Measurements from ENCODE around the gene PFDN1. TPM values are rescaled to one million over a fixed set of nuclear protein-coding genes. Genes with fewer than 3 reads are reported as not detected.

Gene PFDN1
- total RNA-seq, 1 experiment from 2014 or later, result 71.9 TPM

DNA sequence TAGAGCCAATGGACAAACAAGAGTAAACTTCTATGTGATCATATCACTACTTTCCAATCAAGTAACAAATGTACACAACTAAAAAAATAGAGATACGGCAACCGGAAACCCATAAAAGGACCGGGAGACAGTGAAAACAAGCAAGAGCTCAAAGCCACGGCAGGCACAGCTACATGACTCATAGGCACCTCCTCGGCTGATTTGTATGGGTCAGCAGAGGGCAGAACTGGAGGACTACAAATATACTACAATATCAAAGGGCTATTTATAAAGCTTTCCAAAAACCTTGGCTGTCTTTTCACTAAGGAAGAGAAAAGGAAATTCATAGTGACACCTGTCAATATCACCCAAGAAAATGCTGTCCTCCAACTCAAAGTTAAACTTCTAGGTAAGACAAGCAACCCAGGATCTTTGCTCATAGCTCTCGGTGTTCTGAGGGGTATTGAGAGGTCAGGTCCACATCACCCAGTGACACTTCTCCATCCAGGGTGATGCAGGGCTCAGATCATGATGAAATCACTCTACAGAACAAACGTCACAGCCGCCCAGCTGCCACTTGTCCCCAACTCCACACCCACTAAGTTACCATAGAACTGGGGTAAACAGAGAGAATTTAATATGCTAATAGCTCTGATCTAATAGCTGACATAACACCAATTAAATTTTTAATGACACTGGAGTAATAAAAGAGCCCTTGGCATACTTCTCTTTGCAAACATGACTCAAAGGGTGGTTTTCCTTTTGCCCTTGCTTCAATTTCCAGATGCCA lies 41.3 kb downstream of the PFDN1 start:
- H3K36me3 Mint-ChIP-seq (ENCODE audit: insufficient read depth, unreplicated experiment), result peaks cover 58% of the 10 kb centered on the region
- BruUV-seq (replicated peaks), result no TSS peak
- H3K27me3 Mint-ChIP-seq (ENCODE audit: unreplicated experiment), result no peaks in the 10 kb centered on the region
- intact Hi-C loops (cut with micrococcal nuclease; ENCODE audit: unreplicated experiment), result loop anchor here (2.0 to 5.0 kb wide), 2 partner anchors 36 to 61 kb away; no protein-coding TSS in a partner anchor
- no peaks in the 10 kb centered on the region for H3K9me3 Mint-ChIP-seq (ENCODE audit: low read depth, unreplicated experiment)
- DNase-seq, result peak; percentile 88
- H3K4me1 Mint-ChIP-seq (ENCODE audit: low read depth, unreplicated experiment), result peaks cover 36% of the 10 kb centered on the region
- peak overlapping the region; percentile 46 for H3K4me3 Mint-ChIP-seq (ENCODE audit: low read depth, unreplicated experiment)
- TF ChIP-seq, protein P1, sequence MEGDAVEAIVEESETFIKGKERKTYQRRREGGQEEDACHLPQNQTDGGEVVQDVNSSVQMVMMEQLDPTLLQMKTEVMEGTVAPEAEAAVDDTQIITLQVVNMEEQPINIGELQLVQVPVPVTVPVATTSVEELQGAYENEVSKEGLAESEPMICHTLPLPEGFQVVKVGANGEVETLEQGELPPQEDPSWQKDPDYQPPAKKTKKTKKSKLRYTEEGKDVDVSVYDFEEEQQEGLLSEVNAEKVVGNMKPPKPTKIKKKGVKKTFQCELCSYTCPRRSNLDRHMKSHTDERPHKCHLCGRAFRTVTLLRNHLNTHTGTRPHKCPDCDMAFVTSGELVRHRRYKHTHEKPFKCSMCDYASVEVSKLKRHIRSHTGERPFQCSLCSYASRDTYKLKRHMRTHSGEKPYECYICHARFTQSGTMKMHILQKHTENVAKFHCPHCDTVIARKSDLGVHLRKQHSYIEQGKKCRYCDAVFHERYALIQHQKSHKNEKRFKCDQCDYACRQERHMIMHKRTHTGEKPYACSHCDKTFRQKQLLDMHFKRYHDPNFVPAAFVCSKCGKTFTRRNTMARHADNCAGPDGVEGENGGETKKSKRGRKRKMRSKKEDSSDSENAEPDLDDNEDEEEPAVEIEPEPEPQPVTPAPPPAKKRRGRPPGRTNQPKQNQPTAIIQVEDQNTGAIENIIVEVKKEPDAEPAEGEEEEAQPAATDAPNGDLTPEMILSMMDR (IDR thresholded peaks at IDR 0.05; ENCODE audit: unreplicated experiment), result no peak
- CTCF ChIA-PET, result interaction anchor here (0.6 to 4.4 kb wide), 14 partner anchors 10 to 115 kb away, joined by 3 to 72 read pairs (median 6); partner anchors contain the start of gene HBEGF
- peak overlapping the region; percentile 95 for H3K27ac Mint-ChIP-seq (ENCODE audit: unreplicated experiment)

DNA sequence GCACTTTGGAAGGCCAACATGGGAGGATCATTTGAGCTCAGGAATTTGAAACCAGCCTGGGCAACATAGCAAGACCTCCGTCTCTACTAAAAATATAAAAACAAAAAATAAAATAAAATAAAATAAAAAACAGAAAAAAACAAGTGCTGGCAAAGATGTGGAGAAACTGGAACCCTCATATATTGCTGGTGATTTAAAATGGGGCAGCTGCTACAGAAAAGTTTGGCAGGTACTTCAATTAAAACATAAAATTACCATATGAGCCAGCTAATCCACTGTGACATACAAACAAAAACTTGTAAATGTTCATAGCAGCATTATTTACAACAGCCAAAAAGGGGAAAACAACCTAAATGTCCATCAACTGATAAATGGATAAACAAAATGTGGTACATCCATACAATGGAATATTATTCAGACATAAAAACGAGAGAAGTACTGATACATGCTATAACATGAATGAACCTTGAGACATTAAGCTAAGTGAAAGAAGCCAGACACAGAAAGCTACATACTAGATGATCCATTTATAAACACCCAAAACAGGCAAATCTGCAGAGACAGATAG lies 42.7 kb downstream of the PFDN1 start:
- DNase-seq, result no peak
- intact Hi-C loops (cut with micrococcal nuclease; ENCODE audit: unreplicated experiment), result loop anchor here (2.0 to 5.0 kb wide), 2 partner anchors 37 to 63 kb away; no protein-coding TSS in a partner anchor
- TF ChIP-seq, protein P1 (IDR thresholded peaks at IDR 0.05; ENCODE audit: unreplicated experiment), result no peak
- H3K27ac Mint-ChIP-seq (ENCODE audit: unreplicated experiment), result peak overlapping the region; percentile 95
- no peaks in the 10 kb centered on the region for H3K27me3 Mint-ChIP-seq (ENCODE audit: unreplicated experiment)
- H3K4me1 Mint-ChIP-seq (ENCODE audit: low read depth, unreplicated experiment), result peaks cover 21% of the 10 kb centered on the region
- H3K9me3 Mint-ChIP-seq (ENCODE audit: low read depth, unreplicated experiment), result no peaks in the 10 kb centered on the region
- H3K36me3 Mint-ChIP-seq (ENCODE audit: insufficient read depth, unreplicated experiment), result peaks cover 49% of the 10 kb centered on the region
- H3K4me3 Mint-ChIP-seq (ENCODE audit: low read depth, unreplicated experiment), result no peak overlapping the region
- no TSS peak for BruUV-seq (replicated peaks)
- CTCF ChIA-PET, result interaction anchor here (0.7 to 4.4 kb wide), 6 partner anchors 13 to 142 kb away, joined by 4 to 72 read pairs (median 7); partner anchors contain the start of gene HBEGF

DNA sequence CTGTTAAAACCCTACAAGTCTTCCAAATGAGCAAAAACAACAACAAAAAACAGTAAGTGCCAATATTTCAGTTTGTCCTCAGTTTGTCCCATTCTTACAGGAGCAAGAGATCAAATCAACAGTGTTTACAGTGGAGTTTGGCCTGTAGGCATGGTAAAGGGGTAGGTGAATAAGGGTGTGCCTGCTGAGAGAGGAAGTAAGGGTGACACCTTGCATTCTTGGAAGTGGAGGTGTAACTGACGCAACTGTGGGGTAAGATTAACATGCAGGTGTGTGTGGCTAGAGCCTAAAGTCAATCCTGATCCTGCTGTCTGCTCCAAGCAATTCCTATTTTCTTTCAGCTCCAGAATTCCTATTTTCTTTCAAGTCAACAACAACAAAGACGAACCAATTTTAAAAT lies 43.4 kb downstream of the PFDN1 start:
- Mint-ChIP-seq H3K4me3 (ENCODE audit: low read depth, unreplicated experiment) (peak overlapping the region; percentile 11), H3K27me3 (ENCODE audit: unreplicated experiment) (no peaks in the 10 kb centered on the region), H3K36me3 (ENCODE audit: insufficient read depth, unreplicated experiment) (peaks cover 49% of the 10 kb centered on the region), H3K9me3 (ENCODE audit: low read depth, unreplicated experiment) (no peaks in the 10 kb centered on the region), H3K27ac (ENCODE audit: unreplicated experiment) (peak overlapping the region; percentile 95), H3K4me1 (ENCODE audit: low read depth, unreplicated experiment) (peaks cover 18% of the 10 kb centered on the region)
- CTCF ChIA-PET, result interaction anchor here (1.2 to 4.4 kb wide), 5 partner anchors 12 to 87 kb away, joined by 4 to 72 read pairs (median 10); partner anchors contain the start of gene HBEGF
- TF ChIP-seq, protein P1 (IDR thresholded peaks at IDR 0.05; ENCODE audit: unreplicated experiment), result no peak
- DNase-seq, result peak; percentile 83
- BruUV-seq (replicated peaks), result no TSS peak
- intact Hi-C loops (cut with micrococcal nuclease; ENCODE audit: unreplicated experiment), result no loop called here

DNA sequence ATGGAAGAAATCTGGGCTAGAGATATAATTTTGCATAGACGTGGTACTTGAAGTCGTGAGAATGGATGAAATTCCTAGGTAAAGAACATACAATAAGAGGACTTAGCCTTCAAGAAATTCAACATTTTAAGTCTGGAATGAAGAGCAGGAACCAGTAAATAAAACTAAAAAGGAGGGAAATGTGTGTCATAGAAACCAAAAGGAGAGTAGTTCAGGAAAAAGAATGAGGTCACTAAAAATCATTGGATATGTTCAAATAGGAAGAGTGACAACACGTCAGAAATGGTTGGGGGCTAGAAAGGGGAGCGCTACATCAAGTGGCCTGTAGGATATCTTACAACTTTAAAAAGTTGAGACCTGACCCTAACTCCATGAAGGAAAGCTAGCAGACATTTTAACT lies 44.0 kb downstream of the PFDN1 start:
- TF ChIP-seq, protein P1 (IDR thresholded peaks at IDR 0.05; ENCODE audit: unreplicated experiment), result no peak
- intact Hi-C loops (cut with micrococcal nuclease; ENCODE audit: unreplicated experiment), result no loop called here
- Mint-ChIP-seq H3K27me3 (ENCODE audit: unreplicated experiment) (no peaks in the 10 kb centered on the region), H3K27ac (ENCODE audit: unreplicated experiment) (peak overlapping the region; percentile 95), H3K4me3 (ENCODE audit: low read depth, unreplicated experiment) (peak overlapping the region; percentile 11), H3K4me1 (ENCODE audit: low read depth, unreplicated experiment) (peaks cover 18% of the 10 kb centered on the region), H3K36me3 (ENCODE audit: insufficient read depth, unreplicated experiment) (peaks cover 49% of the 10 kb centered on the region), H3K9me3 (ENCODE audit: low read depth, unreplicated experiment) (no peaks in the 10 kb centered on the region)
- BruUV-seq (replicated peaks), result no TSS peak
- no peak for DNase-seq
- CTCF ChIA-PET, result interaction anchor here (1.2 to 4.4 kb wide), 4 partner anchors 14 to 88 kb away, joined by 4 to 72 read pairs (median 8); partner anchors contain the start of gene HBEGF

Data from Calu3 (cell line).